ENCODE results near the gene LIN7A.

- TF ChIP-seq CREB1 (IDR thresholded peaks at IDR 0.05; ENCODE audit: low read depth) (no peak), REST (IDR thresholded peaks at IDR 0.05; ENCODE audit: low read depth) (no peak), ZBTB7A (IDR thresholded peaks at IDR 0.05; ENCODE audit: low read depth) (no peak)
These were observed 156.4 kb downstream of the LIN7A start for GRCh38 chr12:80781313-80781712.
